Cardiac fibroblast (primary cell): Measurements from ENCODE around the gene DGKE.

Experiments
- DNase-seq, 2 donors: peaks; one replicate each; pipeline versions ENCODE4 v3.0.0 to v3.0.0-alpha.2; 2010; ENCODE audit warnings: low read depth in 2 of 2
- H3K4me3 ChIP-seq, 2 donors: replicated peaks in 1 of 2; 1 replicate in 1 of 2; 2 replicates in 1 of 2; pipeline ENCODE4 v1.5.1; 2011; ENCODE audit warnings: low read depth in 2 of 2, low read length in 2 of 2, mild to moderate bottlenecking in 2 of 2, moderate library complexity in 1 of 2
- TF ChIP-seq, protein P1 (sequence below): IDR thresholded peaks from one replicate; pipeline ENCODE4 v1.5.1; 2011; ENCODE audit warnings: low read depth, mild to moderate bottlenecking, low read length, inconsistent platforms

DGKE gene

DNA sequence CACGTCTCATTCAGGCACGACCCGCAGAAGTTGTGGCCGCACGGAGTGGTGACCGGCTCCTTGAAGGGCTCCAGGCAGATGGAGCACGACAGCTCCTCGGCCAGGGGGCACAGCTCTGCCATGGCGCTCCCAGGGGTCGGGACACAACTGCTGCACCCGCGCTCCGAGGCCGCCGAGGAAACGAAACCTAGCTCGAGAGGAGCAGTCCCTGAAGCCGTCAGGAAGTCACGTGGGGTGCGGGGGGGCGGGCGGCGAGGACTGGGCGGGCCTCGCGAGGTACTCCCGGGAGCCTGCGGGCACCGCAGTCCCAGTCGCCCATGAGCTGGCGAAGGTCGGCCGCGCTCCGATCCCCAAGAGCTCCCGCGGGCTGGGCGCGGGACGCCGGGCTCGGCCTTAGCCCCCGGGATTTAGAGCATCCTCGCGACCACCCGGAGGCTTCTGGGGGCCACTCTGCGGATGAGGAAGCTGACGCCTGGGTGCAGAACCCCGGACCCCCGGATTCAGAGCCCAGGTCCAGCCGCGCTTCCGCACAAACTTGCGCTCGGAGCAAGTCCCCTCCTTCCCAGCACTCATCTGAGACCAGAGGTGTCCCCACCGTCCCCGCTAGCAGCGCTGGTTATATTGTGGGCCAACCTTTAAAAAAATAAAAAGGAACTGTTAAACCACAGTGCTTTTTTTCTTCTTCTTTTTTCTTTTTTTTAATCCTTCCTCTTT, 80.1 kb downstream of the DGKE start, which contains the start of gene TRIM25:
TSS of gene TRIM25 (minus strand) at position 183 of the 714 bp plus-strand sequence. CDS start at position 122, 61 bp downstream.
- DNase-seq = peak; percentile 86 to 90
- H3K4me3 ChIP-seq = peak within 1 kb of the TSS; percentile 90 to 98
- TF ChIP-seq, protein P1, sequence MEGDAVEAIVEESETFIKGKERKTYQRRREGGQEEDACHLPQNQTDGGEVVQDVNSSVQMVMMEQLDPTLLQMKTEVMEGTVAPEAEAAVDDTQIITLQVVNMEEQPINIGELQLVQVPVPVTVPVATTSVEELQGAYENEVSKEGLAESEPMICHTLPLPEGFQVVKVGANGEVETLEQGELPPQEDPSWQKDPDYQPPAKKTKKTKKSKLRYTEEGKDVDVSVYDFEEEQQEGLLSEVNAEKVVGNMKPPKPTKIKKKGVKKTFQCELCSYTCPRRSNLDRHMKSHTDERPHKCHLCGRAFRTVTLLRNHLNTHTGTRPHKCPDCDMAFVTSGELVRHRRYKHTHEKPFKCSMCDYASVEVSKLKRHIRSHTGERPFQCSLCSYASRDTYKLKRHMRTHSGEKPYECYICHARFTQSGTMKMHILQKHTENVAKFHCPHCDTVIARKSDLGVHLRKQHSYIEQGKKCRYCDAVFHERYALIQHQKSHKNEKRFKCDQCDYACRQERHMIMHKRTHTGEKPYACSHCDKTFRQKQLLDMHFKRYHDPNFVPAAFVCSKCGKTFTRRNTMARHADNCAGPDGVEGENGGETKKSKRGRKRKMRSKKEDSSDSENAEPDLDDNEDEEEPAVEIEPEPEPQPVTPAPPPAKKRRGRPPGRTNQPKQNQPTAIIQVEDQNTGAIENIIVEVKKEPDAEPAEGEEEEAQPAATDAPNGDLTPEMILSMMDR = no peak

GRCh38 chr17:56914581-56915273, 80.8 kb downstream of the DGKE start:
- H3K4me3 ChIP-seq = peak overlapping the region; percentile 90 to 98
- DNase-seq = peak in 1 of 2 donors; percentile 53
- TF ChIP-seq, protein P1 = no peak

DNA sequence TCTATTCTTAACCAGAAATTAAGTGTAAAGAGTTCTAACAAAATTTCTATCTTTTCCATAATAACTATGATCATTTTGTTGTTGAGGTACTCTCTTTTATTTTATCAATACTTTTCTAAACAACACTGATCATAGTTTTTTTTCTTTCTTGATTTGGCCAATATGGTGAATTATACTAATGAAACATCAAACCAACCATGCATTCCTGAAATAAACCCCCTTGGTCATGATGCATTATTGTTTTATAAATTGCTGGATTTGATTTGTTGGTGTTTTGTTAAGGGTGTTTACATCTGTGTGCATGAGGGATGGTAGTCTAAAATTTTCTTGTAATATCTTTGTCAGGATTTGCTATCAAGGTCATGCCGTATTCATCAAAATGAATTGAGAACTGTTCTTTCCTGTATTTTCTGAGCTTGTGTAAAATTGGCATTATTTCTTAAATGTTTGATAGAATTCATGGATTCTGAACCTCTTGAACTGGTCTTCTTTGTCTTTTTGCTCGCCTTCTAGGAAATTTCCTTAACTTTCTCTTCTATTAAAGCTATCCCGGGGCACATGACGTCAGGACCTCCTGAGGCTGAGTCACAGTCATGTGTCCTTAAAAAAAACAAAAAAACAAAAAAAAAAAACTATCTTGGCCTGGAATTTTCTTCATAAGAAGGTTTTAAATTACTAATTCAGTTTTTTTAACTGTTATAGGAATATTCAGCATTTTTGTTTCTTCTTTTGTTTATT, 83.8 kb downstream of the DGKE start:
- DNase-seq = peak in 1 of 2 donors; percentile 77
- TF ChIP-seq, protein P1 = no peak
- H3K4me3 ChIP-seq = no peak overlapping the region

DNA sequence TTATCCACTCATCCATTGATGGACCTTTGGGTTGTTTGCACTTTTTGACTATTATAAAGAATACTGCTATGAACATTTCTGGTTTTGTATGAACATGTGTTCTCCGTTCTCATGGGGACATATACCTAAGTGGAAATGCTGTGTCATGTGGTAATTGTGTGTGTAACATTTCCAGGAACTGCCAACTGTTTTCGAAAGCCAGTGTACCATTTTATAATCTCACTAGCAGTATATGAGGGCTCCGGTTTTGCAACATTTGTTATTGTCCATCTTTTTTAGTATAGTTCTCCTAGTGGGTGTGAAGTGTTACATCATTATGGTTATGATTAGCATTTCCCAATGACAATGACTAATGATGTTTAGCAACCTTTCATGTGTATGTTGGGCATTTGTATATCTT, 85.0 kb downstream of the DGKE start:
- TF ChIP-seq, protein P1 = no peak
- H3K4me3 ChIP-seq = no peak overlapping the region
- peak; percentile 86 to 87 for DNase-seq
